ENCODE results near the gene WSB2.

WSB2 gene

GRCh38 chr12:118061873-118062843 is 1.2 kb upstream of the WSB2 start:
- no peak for TF ChIP-seq CTCF (IDR thresholded peaks at IDR 0.05; ENCODE audit: low read depth, low read length)
- H3K4me3 ChIP-seq (ENCODE audit: low read depth, low read length), result peak overlapping the region; percentile 90

GRCh38 chr12:118060301-118061010 is 523 bp downstream of the WSB2 start:
- H3K4me3 ChIP-seq (ENCODE audit: low read depth, low read length), result peak overlapping the region; percentile 90
- TF ChIP-seq CTCF (IDR thresholded peaks at IDR 0.05; ENCODE audit: low read depth, low read length), result no peak

- no peak for TF ChIP-seq CTCF (IDR thresholded peaks at IDR 0.05; ENCODE audit: low read depth, low read length)
- peak overlapping the region; percentile 90 for H3K4me3 ChIP-seq (ENCODE audit: low read depth, low read length)
Observed at GRCh38 chr12:118059341-118060191, 1.4 kb downstream of the WSB2 start.

- TF ChIP-seq CTCF (IDR thresholded peaks at IDR 0.05; ENCODE audit: low read depth, low read length), result no peak
- no peak overlapping the region for H3K4me3 ChIP-seq (ENCODE audit: low read depth, low read length)
Observed at GRCh38 chr12:118058881-118059280, 2.1 kb downstream of the WSB2 start.

GRCh38 chr12:118058227-118058626 is 2.8 kb downstream of the WSB2 start:
- H3K4me3 ChIP-seq (ENCODE audit: low read depth, low read length), result no peak overlapping the region
- no peak for TF ChIP-seq CTCF (IDR thresholded peaks at IDR 0.05; ENCODE audit: low read depth, low read length)

GRCh38 chr12:118055865-118056773 is 4.9 kb downstream of the WSB2 start:
- no peak overlapping the region for H3K4me3 ChIP-seq (ENCODE audit: low read depth, low read length)
- no peak for TF ChIP-seq CTCF (IDR thresholded peaks at IDR 0.05; ENCODE audit: low read depth, low read length)
